ENCODE measurements around the gene GABRB2.

DNA sequence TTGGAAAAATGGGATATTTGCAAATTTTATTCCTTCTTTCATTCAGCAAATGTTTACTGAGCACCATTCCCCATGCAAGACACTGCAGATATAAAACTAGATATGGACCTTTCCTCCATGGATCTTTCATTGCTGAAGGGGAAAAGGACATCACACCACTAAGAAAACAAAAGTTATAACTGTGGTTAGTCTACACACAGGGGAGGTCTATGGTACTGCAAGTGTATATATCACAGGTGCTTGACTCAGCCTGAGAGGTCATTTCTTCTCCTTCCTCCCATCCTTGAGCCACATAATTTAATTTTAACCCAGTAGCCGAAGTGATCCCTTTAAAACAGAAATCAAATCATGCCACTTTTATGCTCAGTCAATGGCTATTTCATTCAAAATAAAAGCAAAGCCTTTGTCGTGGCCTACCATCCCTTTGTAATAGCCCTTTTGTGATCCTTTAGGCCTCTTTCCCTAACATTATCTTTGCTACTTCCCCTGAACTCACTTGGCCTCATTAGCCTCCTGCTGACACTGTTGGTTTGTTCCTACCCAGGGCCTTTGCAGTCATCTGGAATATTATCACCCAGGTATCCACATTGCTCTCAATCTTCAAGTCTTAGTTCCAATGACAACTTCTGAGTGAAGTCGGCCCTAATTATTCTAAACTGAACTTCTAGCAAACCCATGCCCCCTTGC, 213.2 kb downstream of the GABRB2 start:
- no peak for TF ChIP-seq POLR2AphosphoS5 (IDR thresholded peaks at IDR 0.05; ENCODE audit: low read depth)
- TF ChIP-seq, protein P1, sequence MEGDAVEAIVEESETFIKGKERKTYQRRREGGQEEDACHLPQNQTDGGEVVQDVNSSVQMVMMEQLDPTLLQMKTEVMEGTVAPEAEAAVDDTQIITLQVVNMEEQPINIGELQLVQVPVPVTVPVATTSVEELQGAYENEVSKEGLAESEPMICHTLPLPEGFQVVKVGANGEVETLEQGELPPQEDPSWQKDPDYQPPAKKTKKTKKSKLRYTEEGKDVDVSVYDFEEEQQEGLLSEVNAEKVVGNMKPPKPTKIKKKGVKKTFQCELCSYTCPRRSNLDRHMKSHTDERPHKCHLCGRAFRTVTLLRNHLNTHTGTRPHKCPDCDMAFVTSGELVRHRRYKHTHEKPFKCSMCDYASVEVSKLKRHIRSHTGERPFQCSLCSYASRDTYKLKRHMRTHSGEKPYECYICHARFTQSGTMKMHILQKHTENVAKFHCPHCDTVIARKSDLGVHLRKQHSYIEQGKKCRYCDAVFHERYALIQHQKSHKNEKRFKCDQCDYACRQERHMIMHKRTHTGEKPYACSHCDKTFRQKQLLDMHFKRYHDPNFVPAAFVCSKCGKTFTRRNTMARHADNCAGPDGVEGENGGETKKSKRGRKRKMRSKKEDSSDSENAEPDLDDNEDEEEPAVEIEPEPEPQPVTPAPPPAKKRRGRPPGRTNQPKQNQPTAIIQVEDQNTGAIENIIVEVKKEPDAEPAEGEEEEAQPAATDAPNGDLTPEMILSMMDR (IDR thresholded peaks at IDR 0.05; ENCODE audit: insufficient read depth, low read length): no peak
- TF ChIP-seq, protein P2, sequence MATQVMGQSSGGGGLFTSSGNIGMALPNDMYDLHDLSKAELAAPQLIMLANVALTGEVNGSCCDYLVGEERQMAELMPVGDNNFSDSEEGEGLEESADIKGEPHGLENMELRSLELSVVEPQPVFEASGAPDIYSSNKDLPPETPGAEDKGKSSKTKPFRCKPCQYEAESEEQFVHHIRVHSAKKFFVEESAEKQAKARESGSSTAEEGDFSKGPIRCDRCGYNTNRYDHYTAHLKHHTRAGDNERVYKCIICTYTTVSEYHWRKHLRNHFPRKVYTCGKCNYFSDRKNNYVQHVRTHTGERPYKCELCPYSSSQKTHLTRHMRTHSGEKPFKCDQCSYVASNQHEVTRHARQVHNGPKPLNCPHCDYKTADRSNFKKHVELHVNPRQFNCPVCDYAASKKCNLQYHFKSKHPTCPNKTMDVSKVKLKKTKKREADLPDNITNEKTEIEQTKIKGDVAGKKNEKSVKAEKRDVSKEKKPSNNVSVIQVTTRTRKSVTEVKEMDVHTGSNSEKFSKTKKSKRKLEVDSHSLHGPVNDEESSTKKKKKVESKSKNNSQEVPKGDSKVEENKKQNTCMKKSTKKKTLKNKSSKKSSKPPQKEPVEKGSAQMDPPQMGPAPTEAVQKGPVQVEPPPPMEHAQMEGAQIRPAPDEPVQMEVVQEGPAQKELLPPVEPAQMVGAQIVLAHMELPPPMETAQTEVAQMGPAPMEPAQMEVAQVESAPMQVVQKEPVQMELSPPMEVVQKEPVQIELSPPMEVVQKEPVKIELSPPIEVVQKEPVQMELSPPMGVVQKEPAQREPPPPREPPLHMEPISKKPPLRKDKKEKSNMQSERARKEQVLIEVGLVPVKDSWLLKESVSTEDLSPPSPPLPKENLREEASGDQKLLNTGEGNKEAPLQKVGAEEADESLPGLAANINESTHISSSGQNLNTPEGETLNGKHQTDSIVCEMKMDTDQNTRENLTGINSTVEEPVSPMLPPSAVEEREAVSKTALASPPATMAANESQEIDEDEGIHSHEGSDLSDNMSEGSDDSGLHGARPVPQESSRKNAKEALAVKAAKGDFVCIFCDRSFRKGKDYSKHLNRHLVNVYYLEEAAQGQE (IDR thresholded peaks at IDR 0.05; ENCODE audit: insufficient replicate concordance, low read depth): no peak
